ENCODE data around the gene S1PR1. TPM values are rescaled to one million over a fixed set of nuclear protein-coding genes. Genes with fewer than 3 reads are reported as not detected.
A peak's percentile ranks its signal among the peaks of the same experiment; 100 is the strongest.
"Not testable (repeated sequence)": the region's sequence is repeated elsewhere in the genome, so short reads cannot be mapped to it uniquely, and the experiment has no call there.

S1PR1 gene
- 10 to 100 TPM; 72.6 to 75.9 TPM for total RNA-seq

- Mint-ChIP-seq H3K9me3 (peaks cover 5% of the 10 kb centered on the region), H3K4me1 (peaks cover 41% of the 10 kb centered on the region), H3K27me3 (no peaks in the 10 kb centered on the region), H3K36me3 (peaks cover 61% of the 10 kb centered on the region), H3K4me3 (peak within 1 kb of the TSS; percentile 97), H3K27ac (peak within 1 kb of the TSS; percentile 97)
- peak; percentile 75 for DNase-seq
Observed at GRCh38 chr1:101236516-101237228, at the start of gene S1PR1. Gene S1PR1, plus strand, starts transcription at chr1:101237019. Its CDS starts 1,966 bp downstream, at chr1:101238985.

DNA sequence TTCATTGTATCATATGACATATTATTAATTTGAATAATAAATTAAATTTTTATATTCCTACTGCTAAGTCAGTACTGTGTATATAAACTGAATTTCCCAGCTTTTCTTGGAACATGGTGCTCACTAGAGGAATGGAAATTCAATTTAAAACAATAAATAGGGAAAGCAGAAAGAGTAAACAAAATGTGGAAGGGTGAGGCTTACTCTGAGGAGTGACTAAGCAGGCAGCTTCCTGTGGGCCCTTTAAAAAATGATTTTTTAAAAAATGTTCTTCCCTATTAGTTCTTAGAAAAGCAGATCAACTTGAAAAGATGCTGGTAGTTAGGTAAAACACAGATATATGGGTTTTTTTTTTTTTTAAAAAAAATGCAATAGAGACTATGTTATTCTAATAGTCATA lies 49.5 kb upstream of the S1PR1 start:
- no peak overlapping the region for H3K4me3 Mint-ChIP-seq
- no peaks in the 10 kb centered on the region for H3K27me3 Mint-ChIP-seq
- H3K4me1 Mint-ChIP-seq: peaks cover 28% of the 10 kb centered on the region
- no peak overlapping the region for H3K27ac Mint-ChIP-seq
- H3K36me3 Mint-ChIP-seq: peaks cover 10% of the 10 kb centered on the region
- H3K9me3 Mint-ChIP-seq: peaks cover 13% of the 10 kb centered on the region
- DNase-seq: no peak

DNA sequence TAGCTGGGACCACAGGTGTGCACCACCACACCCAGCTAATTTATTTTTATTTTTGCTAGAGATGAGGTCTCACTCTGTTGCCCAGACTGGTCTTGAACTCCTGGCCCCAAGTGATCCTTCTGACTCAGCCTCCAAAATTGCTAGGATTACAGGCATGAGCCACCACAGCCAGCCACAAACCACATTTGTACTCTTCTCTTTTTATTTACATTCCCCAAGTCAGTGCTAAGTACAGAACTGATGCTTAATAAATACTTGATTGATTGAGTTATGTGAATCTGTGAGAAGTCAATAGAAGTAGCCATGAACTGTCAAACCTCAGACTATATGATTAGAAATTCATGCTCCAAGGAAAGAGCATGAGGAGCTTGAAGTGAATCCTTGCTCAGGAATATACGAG lies 48.5 kb upstream of the S1PR1 start:
- H3K27me3 Mint-ChIP-seq: no peaks in the 10 kb centered on the region
- H3K36me3 Mint-ChIP-seq: peaks cover 9% of the 10 kb centered on the region
- no peak overlapping the region for H3K27ac Mint-ChIP-seq
- H3K4me1 Mint-ChIP-seq: peaks cover 24% of the 10 kb centered on the region
- H3K9me3 Mint-ChIP-seq: peaks cover 13% of the 10 kb centered on the region
- H3K4me3 Mint-ChIP-seq: no peak overlapping the region
- DNase-seq: no peak

GRCh38 chr1:101188968-101189367 lies 47.9 kb upstream of the S1PR1 start:
- DNase-seq, H3K27me3 Mint-ChIP-seq, H3K4me3 Mint-ChIP-seq, H3K36me3 Mint-ChIP-seq, H3K27ac Mint-ChIP-seq: not testable (repeated sequence)
- Mint-ChIP-seq H3K4me1 (peaks cover 20% of the 10 kb centered on the region), H3K9me3 (peaks cover 13% of the 10 kb centered on the region)

GRCh38 chr1:101190441-101190840 lies 46.4 kb upstream of the S1PR1 start:
- Mint-ChIP-seq H3K36me3 (peaks cover 9% of the 10 kb centered on the region), H3K27ac (no peak overlapping the region), H3K4me3 (no peak overlapping the region), H3K27me3 (no peaks in the 10 kb centered on the region), H3K9me3 (peaks cover 13% of the 10 kb centered on the region), H3K4me1 (peaks cover 16% of the 10 kb centered on the region)
- DNase-seq: no peak

- H3K4me1 Mint-ChIP-seq: peaks cover 12% of the 10 kb centered on the region
- no peaks in the 10 kb centered on the region for H3K27me3 Mint-ChIP-seq
- H3K4me3 Mint-ChIP-seq: no peak overlapping the region
- peaks cover 13% of the 10 kb centered on the region for H3K9me3 Mint-ChIP-seq
- no peak for DNase-seq
- H3K27ac Mint-ChIP-seq: no peak overlapping the region
- H3K36me3 Mint-ChIP-seq: peaks cover 9% of the 10 kb centered on the region
Observed at GRCh38 chr1:101191049-101191448, 45.8 kb upstream of the S1PR1 start.

DNA sequence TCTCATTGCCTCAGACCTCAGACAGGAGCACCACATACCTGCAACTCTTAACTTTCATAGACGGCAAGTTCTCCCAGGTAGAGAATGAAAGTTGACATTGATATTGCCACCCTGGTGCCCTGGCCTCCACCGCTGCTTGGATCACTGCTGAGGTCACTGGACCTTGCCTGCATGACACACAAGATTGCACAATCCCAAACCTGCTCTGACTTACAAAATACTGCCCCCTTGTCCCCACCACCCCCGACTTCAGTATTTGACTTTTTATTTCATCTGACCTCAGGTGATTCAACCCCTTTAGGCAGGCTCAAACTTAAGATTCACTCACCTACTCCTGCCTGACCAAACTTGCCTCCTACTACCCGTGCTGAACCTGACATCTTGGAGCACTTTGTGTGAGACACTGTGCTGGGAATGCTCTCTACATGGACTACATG lies 43.1 kb upstream of the S1PR1 start:
- Mint-ChIP-seq H3K4me1 (peaks cover 7% of the 10 kb centered on the region), H3K9me3 (peaks cover 3% of the 10 kb centered on the region), H3K27me3 (no peaks in the 10 kb centered on the region), H3K36me3 (peaks cover 1% of the 10 kb centered on the region), H3K4me3 (no peak overlapping the region), H3K27ac (no peak overlapping the region)
- DNase-seq: no peak

DNA sequence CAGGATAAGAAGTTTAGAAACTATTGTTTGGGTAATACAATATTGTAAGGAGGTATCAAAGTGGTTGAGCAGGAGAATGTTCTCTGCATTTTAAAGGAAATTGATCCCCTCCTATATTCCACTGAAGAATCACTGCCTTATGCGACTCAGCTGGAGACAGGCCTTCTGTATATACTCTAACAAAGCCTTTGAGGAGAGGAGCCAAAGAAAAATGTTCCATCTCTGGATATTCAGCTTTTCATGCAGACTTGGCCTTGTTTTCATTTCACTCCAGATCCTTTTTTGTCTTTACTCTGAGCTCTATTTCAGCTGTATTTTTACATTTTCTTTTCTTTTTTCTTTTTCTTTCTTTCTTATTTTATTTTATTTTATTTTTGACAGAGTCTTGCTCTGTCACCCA lies 42.1 kb upstream of the S1PR1 start:
- H3K4me1 Mint-ChIP-seq: peaks cover 14% of the 10 kb centered on the region

GRCh38 chr1:101196668-101197067 lies 40.2 kb upstream of the S1PR1 start:
- Mint-ChIP-seq H3K27me3 (no peaks in the 10 kb centered on the region), H3K36me3 (peaks cover 1% of the 10 kb centered on the region), H3K4me3 (no peak overlapping the region), H3K27ac (no peak overlapping the region), H3K9me3 (no peaks in the 10 kb centered on the region), H3K4me1 (peaks cover 23% of the 10 kb centered on the region)
- no peak for DNase-seq

More for the DNA sequence above, 42.1 kb upstream of the S1PR1 start:
- Mint-ChIP-seq H3K27ac (no peak overlapping the region), H3K9me3 (no peaks in the 10 kb centered on the region), H3K36me3 (peaks cover 1% of the 10 kb centered on the region), H3K4me3 (no peak overlapping the region), H3K27me3 (no peaks in the 10 kb centered on the region)
- no peak for DNase-seq

DNA sequence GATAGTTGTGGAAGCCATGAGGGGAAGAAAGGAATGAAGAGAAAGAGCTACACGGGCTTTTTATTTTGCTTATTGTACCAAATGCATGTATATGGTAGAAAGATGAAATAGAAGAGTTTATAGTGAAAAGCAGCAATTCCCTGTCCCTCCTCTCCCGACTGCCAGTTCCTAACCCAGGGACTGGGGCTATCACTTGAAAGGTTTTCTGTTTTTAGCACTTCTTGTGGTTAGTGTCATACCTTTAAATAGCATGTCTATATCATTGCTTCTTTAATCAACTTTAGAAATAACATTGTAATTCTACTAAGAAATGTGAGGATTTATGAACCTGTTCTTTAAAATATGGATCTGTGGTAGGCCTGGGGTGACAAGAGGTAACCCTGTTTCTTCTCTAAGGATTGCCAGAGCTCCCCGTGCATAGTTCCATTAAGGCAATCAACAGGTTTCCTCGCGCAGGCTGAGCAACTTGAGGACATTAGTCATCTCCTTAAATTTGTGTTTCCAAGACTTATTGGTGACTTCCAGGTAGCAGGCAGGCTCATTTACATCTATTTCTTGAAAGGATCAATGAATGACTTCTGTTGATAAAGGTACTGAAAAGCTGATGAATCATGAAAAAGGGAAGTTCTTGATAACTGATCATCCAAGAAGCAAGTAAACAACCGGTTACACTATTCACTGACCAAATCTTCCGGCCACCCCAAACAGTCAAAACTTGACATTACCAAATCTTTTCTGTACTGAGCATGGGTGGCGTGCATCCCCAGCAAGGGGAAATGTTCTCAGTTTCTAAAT lies 37.8 kb upstream of the S1PR1 start:
- H3K4me1 Mint-ChIP-seq: peaks cover 21% of the 10 kb centered on the region
- no peaks in the 10 kb centered on the region for H3K27me3 Mint-ChIP-seq
- peak; percentile 57 for DNase-seq
- peaks cover 1% of the 10 kb centered on the region for H3K36me3 Mint-ChIP-seq
- no peaks in the 10 kb centered on the region for H3K9me3 Mint-ChIP-seq
- peak overlapping the region; percentile 79 for H3K27ac Mint-ChIP-seq
- H3K4me3 Mint-ChIP-seq: no peak overlapping the region

DNA sequence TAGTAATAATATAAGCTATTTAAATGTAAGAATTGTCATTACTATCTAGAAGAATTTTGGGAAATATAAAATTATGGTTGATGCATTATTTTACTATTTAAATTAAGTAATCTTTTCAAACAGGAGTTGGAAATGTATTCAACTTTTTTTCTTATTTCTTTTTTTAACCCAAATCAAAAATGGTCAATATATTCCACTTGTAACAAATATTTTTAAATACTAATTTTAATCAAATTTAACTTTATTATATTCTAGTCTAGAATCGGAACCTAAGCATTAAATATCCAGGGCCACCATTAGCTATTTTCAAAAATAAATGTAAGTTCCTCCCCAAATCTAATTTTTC lies 37.2 kb upstream of the S1PR1 start:
- no peak overlapping the region for H3K4me3 Mint-ChIP-seq
- DNase-seq: no peak

DNA sequence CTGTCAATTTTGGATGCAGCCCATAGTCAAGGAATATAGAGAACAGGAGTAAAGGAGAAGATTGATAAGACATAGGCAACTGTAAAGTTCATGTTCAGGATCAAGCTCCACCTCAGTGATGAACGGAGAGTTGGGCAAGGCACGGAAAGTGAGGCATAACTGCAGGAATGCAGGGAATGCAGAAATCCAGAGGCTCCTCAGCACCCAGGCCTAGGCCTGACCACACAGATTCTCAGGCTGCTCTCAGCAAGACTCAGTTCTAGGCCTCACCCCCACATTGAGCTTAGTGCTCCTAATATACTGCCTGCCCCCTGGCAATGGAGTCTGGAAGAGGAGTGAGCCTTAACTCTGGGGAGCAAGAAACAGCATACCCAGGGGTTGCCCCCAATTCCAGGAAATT lies 36.3 kb upstream of the S1PR1 start:
- Mint-ChIP-seq H3K36me3 (peaks cover 1% of the 10 kb centered on the region), H3K27me3 (no peaks in the 10 kb centered on the region), H3K27ac (no peak overlapping the region), H3K4me3 (no peak overlapping the region), H3K9me3 (no peaks in the 10 kb centered on the region), H3K4me1 (peaks cover 24% of the 10 kb centered on the region)
- no peak for DNase-seq

More for the DNA sequence above, 37.2 kb upstream of the S1PR1 start:
- peak overlapping the region; percentile 57 for H3K27ac Mint-ChIP-seq
- H3K9me3 Mint-ChIP-seq: no peaks in the 10 kb centered on the region
- peaks cover 1% of the 10 kb centered on the region for H3K36me3 Mint-ChIP-seq
- H3K27me3 Mint-ChIP-seq: no peaks in the 10 kb centered on the region
- H3K4me1 Mint-ChIP-seq: peaks cover 21% of the 10 kb centered on the region

DNA sequence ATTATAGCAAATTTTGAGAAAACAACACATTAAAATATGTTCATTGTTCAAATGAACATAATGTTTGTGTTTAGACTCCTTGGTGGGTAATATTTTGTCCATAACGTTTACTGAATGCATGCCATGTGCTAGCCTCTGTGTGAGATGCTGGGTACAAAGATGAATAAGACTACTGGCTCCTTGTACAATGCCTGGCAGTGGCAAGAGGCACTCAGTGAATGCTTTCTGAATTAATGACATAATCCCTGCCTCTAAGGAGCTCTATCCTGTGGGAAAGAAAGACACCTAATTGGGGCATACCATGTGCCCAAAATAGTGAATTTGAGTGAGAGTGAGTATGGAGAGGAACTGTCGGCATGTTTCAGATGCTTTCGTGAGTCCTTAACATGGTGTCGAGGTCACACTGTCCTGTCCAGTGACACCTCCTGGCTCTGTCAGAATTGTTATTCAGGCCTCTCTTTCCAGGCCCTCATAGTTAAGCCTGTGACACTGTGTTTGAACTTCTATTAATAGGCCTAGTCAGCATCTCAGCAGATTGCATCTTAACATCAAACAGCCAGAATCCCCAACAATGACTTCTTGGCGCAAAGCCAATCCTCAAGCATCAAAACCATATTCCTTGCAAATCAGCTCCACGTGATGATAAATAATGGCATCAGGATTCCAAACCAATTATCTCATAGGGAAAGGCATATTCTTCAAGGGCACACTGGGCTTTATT lies 32.8 kb upstream of the S1PR1 start:
- no peaks in the 10 kb centered on the region for H3K9me3 Mint-ChIP-seq
- H3K36me3 Mint-ChIP-seq: peaks cover 2% of the 10 kb centered on the region
- DNase-seq: no peak
- no peaks in the 10 kb centered on the region for H3K27me3 Mint-ChIP-seq
- peaks cover 24% of the 10 kb centered on the region for H3K4me1 Mint-ChIP-seq
- no peak overlapping the region for H3K4me3 Mint-ChIP-seq
- H3K27ac Mint-ChIP-seq: no peak overlapping the region

- peaks cover 2% of the 10 kb centered on the region for H3K36me3 Mint-ChIP-seq
- no peaks in the 10 kb centered on the region for H3K27me3 Mint-ChIP-seq
- no peak overlapping the region for H3K4me3 Mint-ChIP-seq
- DNase-seq: no peak
- H3K9me3 Mint-ChIP-seq: no peaks in the 10 kb centered on the region
- H3K27ac Mint-ChIP-seq: no peak overlapping the region
- H3K4me1 Mint-ChIP-seq: peaks cover 13% of the 10 kb centered on the region
Observed at GRCh38 chr1:101205457-101205856, 31.4 kb upstream of the S1PR1 start.

DNA sequence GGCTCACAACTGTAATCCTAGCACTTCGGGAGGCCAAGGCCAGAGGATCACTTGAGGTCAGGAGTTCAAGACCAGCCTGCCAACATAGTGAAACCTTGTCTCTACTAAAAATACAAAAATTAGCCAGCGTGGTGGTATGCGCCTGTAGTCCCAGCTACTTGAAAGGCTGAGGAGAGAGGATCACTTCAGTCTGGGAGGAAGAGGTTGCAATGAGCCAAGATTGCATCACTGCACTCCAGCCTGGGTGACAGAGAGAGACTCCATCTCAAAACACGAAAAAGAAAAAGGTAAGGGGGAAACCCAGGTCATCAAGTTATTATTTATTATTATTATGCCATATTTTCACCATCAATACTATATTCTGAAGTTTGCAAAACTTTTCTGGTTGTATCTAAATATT lies 30.7 kb upstream of the S1PR1 start:
- H3K4me3 Mint-ChIP-seq, H3K27me3 Mint-ChIP-seq, H3K36me3 Mint-ChIP-seq, DNase-seq, H3K9me3 Mint-ChIP-seq, H3K27ac Mint-ChIP-seq: not testable (repeated sequence)
- H3K4me1 Mint-ChIP-seq: peaks cover 10% of the 10 kb centered on the region

Measured in activated naive CD8-positive, alpha-beta T cell treated with anti-CD3 and anti-CD28 coated beads for 36 hours (primary cell).